ENCODE results near the gene AGXT.

AGXT gene

GRCh38 chr2:240874715-240875227, 6.1 kb downstream of the AGXT start:
- H3K4me2 ChIP-seq (ENCODE audit: low read length), result no peak overlapping the region
- TF ChIP-seq CTCF (IDR thresholded peaks at IDR 0.05; ENCODE audit: low read depth, low read length) (no peak), EZH2phosphoT487 (IDR thresholded peaks at IDR 0.05; ENCODE audit: low read depth) (no peak)
- H2AFZ ChIP-seq (ENCODE audit: low read depth, low read length), result no peak overlapping the region
- no peaks in the 10 kb centered on the region for H3K36me3 ChIP-seq (replicated peaks; ENCODE audit: low read depth, low read length)
- H3K4me3 ChIP-seq (ENCODE audit: low read length), result no peak overlapping the region
- H3K9me3 ChIP-seq (ENCODE audit: insufficient read depth, low read length), result no peaks in the 10 kb centered on the region
- no peak overlapping the region for H3K9ac ChIP-seq (ENCODE audit: low read length)
- H3K4me1 ChIP-seq (ENCODE audit: low read length), result no peaks in the 10 kb centered on the region
- H3K27me3 ChIP-seq (ENCODE audit: low read depth, low read length), result no peaks in the 10 kb centered on the region
- no peaks in the 10 kb centered on the region for H4K20me1 ChIP-seq (ENCODE audit: insufficient read depth, low read length)
- no peak overlapping the region for H3K27ac ChIP-seq (ENCODE audit: low read length)
- H3K79me2 ChIP-seq (ENCODE audit: low read length), result no peaks in the 10 kb centered on the region

GRCh38 chr2:240875228-240876034, 6.8 kb downstream of the AGXT start:
- H3K4me1 ChIP-seq (ENCODE audit: low read length), result no peaks in the 10 kb centered on the region
- TF ChIP-seq CTCF (IDR thresholded peaks at IDR 0.05; ENCODE audit: low read depth, low read length) (no peak), EZH2phosphoT487 (IDR thresholded peaks at IDR 0.05; ENCODE audit: low read depth) (no peak)
- no peaks in the 10 kb centered on the region for H4K20me1 ChIP-seq (ENCODE audit: insufficient read depth, low read length)
- no peaks in the 10 kb centered on the region for H3K27me3 ChIP-seq (ENCODE audit: low read depth, low read length)
- H3K27ac ChIP-seq (ENCODE audit: low read length), result no peak overlapping the region
- no peak overlapping the region for H3K9ac ChIP-seq (ENCODE audit: low read length)
- H3K9me3 ChIP-seq (ENCODE audit: insufficient read depth, low read length), result no peaks in the 10 kb centered on the region
- no peaks in the 10 kb centered on the region for H3K36me3 ChIP-seq (replicated peaks; ENCODE audit: low read depth, low read length)
- H2AFZ ChIP-seq (ENCODE audit: low read depth, low read length), result no peak overlapping the region
- H3K4me2 ChIP-seq (ENCODE audit: low read length), result no peak overlapping the region
- no peak overlapping the region for H3K4me3 ChIP-seq (ENCODE audit: low read length)
- no peaks in the 10 kb centered on the region for H3K79me2 ChIP-seq (ENCODE audit: low read length)

GRCh38 chr2:240876035-240876474, 7.4 kb downstream of the AGXT start:
- no peaks in the 10 kb centered on the region for H4K20me1 ChIP-seq (ENCODE audit: insufficient read depth, low read length)
- no peak overlapping the region for H2AFZ ChIP-seq (ENCODE audit: low read depth, low read length)
- TF ChIP-seq CTCF (IDR thresholded peaks at IDR 0.05; ENCODE audit: low read depth, low read length) (no peak), EZH2phosphoT487 (IDR thresholded peaks at IDR 0.05; ENCODE audit: low read depth) (no peak)
- no peak overlapping the region for H3K4me3 ChIP-seq (ENCODE audit: low read length)
- no peaks in the 10 kb centered on the region for H3K79me2 ChIP-seq (ENCODE audit: low read length)
- H3K9me3 ChIP-seq (ENCODE audit: insufficient read depth, low read length), result no peaks in the 10 kb centered on the region
- no peak overlapping the region for H3K4me2 ChIP-seq (ENCODE audit: low read length)
- H3K27me3 ChIP-seq (ENCODE audit: low read depth, low read length), result no peaks in the 10 kb centered on the region
- no peaks in the 10 kb centered on the region for H3K4me1 ChIP-seq (ENCODE audit: low read length)
- no peak overlapping the region for H3K9ac ChIP-seq (ENCODE audit: low read length)
- no peak overlapping the region for H3K27ac ChIP-seq (ENCODE audit: low read length)
- no peaks in the 10 kb centered on the region for H3K36me3 ChIP-seq (replicated peaks; ENCODE audit: low read depth, low read length)

- Histone ChIP-seq H3K4me2 (ENCODE audit: low read length) (no peak overlapping the region), H2AFZ (ENCODE audit: low read depth, low read length) (no peak overlapping the region), H3K36me3 (replicated peaks; ENCODE audit: low read depth, low read length) (no peaks in the 10 kb centered on the region), H3K4me3 (ENCODE audit: low read length) (no peak overlapping the region), H3K27ac (ENCODE audit: low read length) (no peak overlapping the region), H3K4me1 (ENCODE audit: low read length) (no peaks in the 10 kb centered on the region), H3K27me3 (ENCODE audit: low read depth, low read length) (no peaks in the 10 kb centered on the region), H4K20me1 (ENCODE audit: insufficient read depth, low read length) (no peaks in the 10 kb centered on the region), H3K79me2 (ENCODE audit: low read length) (no peaks in the 10 kb centered on the region), H3K9ac (ENCODE audit: low read length) (no peak overlapping the region), H3K9me3 (ENCODE audit: insufficient read depth, low read length) (no peaks in the 10 kb centered on the region)
- TF ChIP-seq EZH2phosphoT487 (IDR thresholded peaks at IDR 0.05; ENCODE audit: low read depth) (no peak), CTCF (IDR thresholded peaks at IDR 0.05; ENCODE audit: low read depth, low read length) (no peak)
These were observed 8.0 kb downstream of the AGXT start for GRCh38 chr2:240876475-240877251.
